Measurements from ENCODE around the gene KCNN3.

KCNN3 gene

GRCh38 chr1:154845174-154845573 lies 24.9 kb downstream of the KCNN3 start:
- no peak for DNase-seq (ENCODE audit: low read depth, low spot score)
- H3K27ac ChIP-seq: no peak overlapping the region

GRCh38 chr1:154844297-154844681 lies 25.8 kb downstream of the KCNN3 start:
- H3K27ac ChIP-seq: no peak overlapping the region
- no peak for DNase-seq (ENCODE audit: low read depth, low spot score)

DNA sequence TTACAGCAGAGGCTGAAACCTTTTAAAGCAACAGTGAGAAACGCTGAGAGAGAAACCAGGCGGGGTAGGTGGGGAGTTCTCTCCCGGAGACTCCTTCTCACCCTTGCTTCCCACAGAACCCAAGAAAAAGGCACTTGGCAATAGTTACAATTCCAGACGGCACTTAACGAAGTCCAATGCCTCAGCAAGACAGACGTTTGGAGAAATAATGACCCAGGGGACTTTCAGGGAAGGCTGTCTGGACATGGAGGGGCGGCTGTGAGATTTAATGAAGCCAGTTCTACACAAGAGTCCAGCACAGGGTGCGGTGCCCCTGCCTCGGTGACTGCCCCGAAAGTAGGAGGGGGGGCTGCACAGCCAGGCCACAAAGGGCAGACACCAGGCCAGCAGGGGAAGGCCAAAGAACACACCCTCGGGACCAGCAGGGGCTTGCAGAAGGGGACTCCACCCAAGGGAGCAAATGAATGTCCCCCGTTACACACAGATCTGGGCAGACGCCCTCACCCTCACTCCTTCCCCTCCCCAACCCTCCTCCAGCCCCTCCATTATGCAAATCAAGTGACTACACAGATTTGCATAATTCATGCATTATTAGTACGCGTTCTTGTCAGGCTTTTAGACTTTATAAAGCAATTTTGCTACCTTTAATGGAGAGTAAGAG lies 26.3 kb downstream of the KCNN3 start:
- no peak overlapping the region for H3K27ac ChIP-seq
- no peak for DNase-seq (ENCODE audit: low read depth, low spot score)

DNA sequence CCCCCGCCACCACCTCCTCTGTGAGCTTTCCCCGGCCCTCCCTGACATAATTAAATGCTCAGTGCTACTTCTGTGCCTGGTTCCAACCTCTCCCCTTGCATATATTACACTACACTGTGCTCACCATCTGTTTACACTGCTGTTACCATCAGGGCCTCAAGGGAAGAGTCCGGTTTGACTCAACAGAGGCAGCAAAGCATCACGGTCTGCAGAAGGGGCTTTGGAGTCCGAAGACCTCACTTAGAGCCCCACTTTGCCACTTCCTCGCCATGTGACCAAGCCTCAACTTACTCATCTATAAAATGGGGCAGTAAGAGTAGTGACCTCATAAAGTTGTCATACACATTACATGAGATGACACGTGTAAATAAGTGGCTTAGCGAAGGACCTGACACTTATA lies 27.4 kb downstream of the KCNN3 start:
- no peak for DNase-seq (ENCODE audit: low read depth, low spot score)
- H3K27ac ChIP-seq: no peak overlapping the region

GRCh38 chr1:154841384-154841783 lies 28.7 kb downstream of the KCNN3 start:
- H3K27ac ChIP-seq: no peak overlapping the region
- DNase-seq (ENCODE audit: low read depth, low spot score): no peak

GRCh38 chr1:154840269-154841176 lies 29.6 kb downstream of the KCNN3 start:
- no peak for DNase-seq (ENCODE audit: low read depth, low spot score)
- no peak overlapping the region for H3K27ac ChIP-seq

GRCh38 chr1:154839691-154840090 lies 30.4 kb downstream of the KCNN3 start:
- DNase-seq (ENCODE audit: low read depth, low spot score): no peak

GRCh38 chr1:154838988-154839387 lies 31.1 kb downstream of the KCNN3 start:
- no peak for DNase-seq (ENCODE audit: low read depth, low spot score)
- H3K27ac ChIP-seq: no peak overlapping the region

More at GRCh38 chr1:154839691-154840090, 30.4 kb downstream of the KCNN3 start:
- no peak overlapping the region for H3K27ac ChIP-seq

DNA sequence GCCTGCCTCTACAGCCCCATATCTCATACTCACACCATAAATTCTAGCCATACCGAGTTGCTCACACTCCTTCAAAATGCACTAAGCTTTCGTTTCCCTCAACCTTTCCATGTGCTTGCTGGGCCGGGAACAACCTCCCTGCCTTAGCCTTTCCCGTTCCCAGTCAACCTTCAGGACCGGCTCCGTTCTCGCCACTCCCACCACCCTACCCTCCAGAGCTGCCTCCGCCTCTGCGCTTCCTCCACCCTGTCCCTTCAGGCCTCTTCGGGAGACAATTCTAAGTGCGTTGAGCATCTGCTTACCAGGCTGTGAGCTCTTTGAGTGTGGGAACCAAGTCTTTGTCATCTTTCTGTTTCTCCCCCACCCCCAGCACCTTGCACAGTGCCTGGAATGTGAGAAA lies 31.6 kb downstream of the KCNN3 start:
- no peak overlapping the region for H3K27ac ChIP-seq
- DNase-seq (ENCODE audit: low read depth, low spot score): no peak

DNA sequence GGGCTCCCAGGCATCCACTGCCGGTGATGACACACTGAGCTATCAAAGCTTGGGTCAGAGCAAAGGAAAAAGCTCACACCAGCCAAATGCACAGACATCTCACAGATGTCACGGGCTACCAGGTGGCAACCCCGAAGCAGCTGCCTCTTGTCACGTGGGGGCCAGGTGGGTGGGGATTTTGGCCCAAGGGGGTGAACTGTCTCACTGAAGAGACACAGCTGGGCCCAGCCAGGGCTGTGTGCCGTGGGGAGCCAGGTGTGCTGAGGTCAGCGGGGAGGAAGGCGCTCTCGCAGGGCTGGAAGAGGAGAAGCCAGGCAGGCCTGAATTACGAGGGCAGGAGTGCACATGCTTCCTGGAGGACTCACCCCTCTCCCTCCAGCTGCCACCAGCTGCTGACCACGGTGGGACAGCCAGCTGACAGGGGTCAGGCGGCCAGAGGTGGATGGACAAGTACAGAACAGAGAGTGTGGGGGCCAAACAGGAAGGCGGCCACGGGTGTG lies 32.4 kb downstream of the KCNN3 start:
- H3K27ac ChIP-seq: no peak overlapping the region
- DNase-seq (ENCODE audit: low read depth, low spot score): no peak

GRCh38 chr1:154837034-154837671 lies 32.9 kb downstream of the KCNN3 start:
- no peak overlapping the region for H3K27ac ChIP-seq
- DNase-seq (ENCODE audit: low read depth, low spot score): no peak

GRCh38 chr1:154835531-154836324 lies 34.4 kb downstream of the KCNN3 start:
- no peak overlapping the region for H3K27ac ChIP-seq
- DNase-seq (ENCODE audit: low read depth, low spot score): no peak

DNA sequence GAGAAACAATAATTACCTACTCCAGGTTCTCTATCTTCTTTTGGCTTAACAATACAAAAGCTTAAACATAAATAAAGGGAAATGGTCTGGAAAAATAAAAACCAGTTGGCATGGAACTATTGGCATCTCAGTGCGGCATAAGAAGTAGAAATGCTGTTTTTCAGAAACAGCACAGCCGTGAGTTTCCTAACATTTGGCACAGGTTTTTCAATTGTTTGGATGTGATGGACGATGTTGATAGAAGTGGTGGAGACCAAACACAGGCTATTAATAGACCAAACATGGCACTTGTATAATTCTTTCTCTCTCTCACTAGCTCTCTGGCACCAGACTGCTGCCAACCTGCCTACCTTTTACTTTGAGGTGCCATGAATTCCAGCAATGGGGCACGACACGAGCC lies 36.2 kb downstream of the KCNN3 start:
- no peak for DNase-seq (ENCODE audit: low read depth, low spot score)

GRCh38 chr1:154833209-154833608 lies 36.9 kb downstream of the KCNN3 start:
- DNase-seq (ENCODE audit: low read depth, low spot score): no peak
- no peak overlapping the region for H3K27ac ChIP-seq

More for the DNA sequence above, 36.2 kb downstream of the KCNN3 start:
- no peak overlapping the region for H3K27ac ChIP-seq

DNA sequence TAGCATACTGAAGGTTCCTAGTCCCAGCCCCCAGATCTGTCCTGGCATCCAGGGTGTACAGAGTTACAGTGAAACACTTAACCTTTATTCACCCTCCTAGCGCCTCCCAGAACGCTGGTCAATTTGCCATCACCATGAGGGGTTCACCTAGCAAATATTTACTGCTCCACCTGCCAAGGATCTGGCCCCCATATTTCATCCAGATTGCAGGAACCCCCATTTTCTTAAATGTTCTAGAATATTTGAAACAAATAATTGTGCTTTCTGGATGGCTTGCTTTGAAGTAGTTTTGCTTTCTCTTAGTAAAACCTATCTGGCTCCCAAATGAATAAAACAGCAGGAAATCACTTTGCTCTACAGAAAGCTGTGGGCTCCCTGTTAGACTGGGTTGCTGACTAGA lies 37.7 kb downstream of the KCNN3 start:
- DNase-seq (ENCODE audit: low read depth, low spot score): no peak

GRCh38 chr1:154831462-154831861 lies 38.6 kb downstream of the KCNN3 start:
- no peak for DNase-seq (ENCODE audit: low read depth, low spot score)
- no peak overlapping the region for H3K27ac ChIP-seq

More for the DNA sequence above, 37.7 kb downstream of the KCNN3 start:
- H3K27ac ChIP-seq: no peak overlapping the region

- H3K27ac ChIP-seq: no peak overlapping the region
- no peak for DNase-seq (ENCODE audit: low read depth, low spot score)
These were observed 41.0 kb downstream of the KCNN3 start for GRCh38 chr1:154829062-154829461.

- DNase-seq (ENCODE audit: low read depth, low spot score): no peak
- H3K27ac ChIP-seq: no peak overlapping the region
These were observed 45.7 kb downstream of the KCNN3 start for GRCh38 chr1:154824179-154825000.

DNA sequence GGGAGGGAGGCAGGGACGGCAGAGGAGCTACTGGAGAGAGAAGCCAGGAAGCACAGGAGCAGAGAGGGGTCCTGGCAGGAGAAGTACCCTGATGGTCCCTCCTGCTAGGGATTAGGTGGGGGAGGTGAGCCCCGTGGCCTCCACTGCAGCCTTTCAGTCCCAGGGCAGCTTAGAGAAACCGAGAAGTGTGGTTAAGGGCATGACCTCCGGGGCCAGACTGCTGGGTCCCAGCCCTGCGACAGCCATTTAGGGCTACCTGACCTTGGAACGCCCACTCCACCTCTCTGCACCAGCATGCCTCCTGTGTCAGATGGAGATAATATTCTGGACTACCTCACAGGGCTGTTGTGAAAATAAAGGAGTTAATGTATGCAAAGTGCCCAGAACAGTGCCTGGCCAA lies 47.4 kb downstream of the KCNN3 start:
- H3K27ac ChIP-seq: no peak overlapping the region

More for the DNA sequence above, 47.4 kb downstream of the KCNN3 start:
- no peak for DNase-seq (ENCODE audit: low read depth, low spot score)

Data from epithelial cell of prostate (primary cell).